AG09319 (cell line): ENCODE measurements around the gene GALNT14.
"Not testable (repeated sequence)": the region's sequence is repeated elsewhere in the genome, so short reads cannot be mapped to it uniquely, and the experiment has no call there.

Source experiments
- DNase-seq: peaks from one replicate; pipeline ENCODE4 v3.0.0-alpha.2; 2010; ENCODE audit warnings: low read depth; ENCODE audit errors: extremely low read depth
- TF ChIP-seq, protein P1 (sequence below): IDR thresholded peaks from 2 replicates; pipeline ENCODE4 v1.5.1; 2011; ENCODE audit warnings: low read depth, mild to moderate bottlenecking, inconsistent platforms, low read length, moderate library complexity

GALNT14 gene, protein sequence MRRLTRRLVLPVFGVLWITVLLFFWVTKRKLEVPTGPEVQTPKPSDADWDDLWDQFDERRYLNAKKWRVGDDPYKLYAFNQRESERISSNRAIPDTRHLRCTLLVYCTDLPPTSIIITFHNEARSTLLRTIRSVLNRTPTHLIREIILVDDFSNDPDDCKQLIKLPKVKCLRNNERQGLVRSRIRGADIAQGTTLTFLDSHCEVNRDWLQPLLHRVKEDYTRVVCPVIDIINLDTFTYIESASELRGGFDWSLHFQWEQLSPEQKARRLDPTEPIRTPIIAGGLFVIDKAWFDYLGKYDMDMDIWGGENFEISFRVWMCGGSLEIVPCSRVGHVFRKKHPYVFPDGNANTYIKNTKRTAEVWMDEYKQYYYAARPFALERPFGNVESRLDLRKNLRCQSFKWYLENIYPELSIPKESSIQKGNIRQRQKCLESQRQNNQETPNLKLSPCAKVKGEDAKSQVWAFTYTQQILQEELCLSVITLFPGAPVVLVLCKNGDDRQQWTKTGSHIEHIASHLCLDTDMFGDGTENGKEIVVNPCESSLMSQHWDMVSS

DNA sequence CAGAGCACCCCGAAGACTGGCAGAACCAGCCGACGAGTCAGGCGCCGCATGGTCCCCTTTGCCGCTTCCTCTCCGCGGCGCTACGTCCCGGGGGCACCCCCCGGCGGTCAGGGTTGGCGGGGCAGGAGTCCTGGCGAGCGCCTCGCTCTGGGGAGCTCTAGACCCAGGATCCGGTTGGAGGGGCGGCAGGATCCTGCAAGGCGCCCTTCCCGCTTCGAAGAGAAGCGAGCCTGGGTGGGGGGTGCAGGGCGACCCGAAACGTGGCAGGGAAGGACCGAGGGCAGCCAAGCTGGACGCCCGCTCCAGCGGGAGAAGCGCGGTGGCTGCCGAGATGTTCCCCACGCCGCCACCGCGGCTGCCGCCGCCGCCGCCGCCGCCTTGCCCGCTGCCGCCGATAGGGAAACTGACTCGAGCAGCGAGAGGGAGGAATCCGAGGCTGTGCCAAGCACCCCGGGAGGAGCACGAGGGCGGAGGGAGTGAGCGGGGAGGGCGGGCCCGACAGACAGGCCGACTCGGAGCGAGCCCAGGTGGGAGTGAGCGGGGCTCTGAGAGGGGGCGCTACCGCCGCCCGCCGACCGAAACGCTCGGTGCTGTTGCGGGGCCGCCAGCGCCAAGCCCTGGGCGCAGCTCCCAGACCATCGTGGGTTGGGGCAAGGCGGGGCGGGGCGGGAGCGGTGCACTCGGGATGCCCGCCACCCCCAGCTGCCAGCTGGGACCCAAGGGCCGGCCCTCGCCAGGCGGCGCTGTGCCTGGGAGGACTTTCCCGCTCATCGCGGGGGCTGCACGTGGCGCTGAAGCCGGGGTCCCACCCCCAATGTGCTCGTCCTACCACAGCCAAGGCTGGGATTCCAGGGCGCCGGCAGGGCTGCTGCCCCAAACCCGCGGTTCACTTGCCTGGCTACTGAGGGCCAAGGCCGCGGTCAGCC, at the start of gene GALNT14:
Gene GALNT14 (minus strand): TSS at position 404 of the 926 bp plus-strand sequence. CDS start 354 bp downstream, at position 50.
- DNase-seq, result peak; percentile 45

DNA sequence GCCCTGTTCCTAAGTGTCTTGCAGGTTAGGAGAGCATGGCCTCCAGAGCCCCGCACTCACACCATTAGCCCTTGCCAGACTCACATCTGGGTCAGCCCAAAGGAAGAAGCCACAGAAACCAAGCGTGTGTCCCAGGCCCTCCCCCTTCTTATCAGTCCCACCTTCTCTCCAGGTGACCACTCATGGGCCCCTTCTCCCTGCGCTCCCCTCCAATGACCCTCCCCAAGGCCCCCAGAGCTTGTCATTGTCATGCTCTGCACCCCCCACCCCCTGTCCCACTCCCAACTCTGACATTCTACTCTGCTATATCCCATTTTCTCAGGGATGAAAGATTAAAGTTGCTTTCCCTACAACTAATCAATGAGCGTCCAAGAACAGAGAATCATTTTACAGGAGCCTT, 48.9 kb upstream of the GALNT14 start:
- TF ChIP-seq, protein P1, sequence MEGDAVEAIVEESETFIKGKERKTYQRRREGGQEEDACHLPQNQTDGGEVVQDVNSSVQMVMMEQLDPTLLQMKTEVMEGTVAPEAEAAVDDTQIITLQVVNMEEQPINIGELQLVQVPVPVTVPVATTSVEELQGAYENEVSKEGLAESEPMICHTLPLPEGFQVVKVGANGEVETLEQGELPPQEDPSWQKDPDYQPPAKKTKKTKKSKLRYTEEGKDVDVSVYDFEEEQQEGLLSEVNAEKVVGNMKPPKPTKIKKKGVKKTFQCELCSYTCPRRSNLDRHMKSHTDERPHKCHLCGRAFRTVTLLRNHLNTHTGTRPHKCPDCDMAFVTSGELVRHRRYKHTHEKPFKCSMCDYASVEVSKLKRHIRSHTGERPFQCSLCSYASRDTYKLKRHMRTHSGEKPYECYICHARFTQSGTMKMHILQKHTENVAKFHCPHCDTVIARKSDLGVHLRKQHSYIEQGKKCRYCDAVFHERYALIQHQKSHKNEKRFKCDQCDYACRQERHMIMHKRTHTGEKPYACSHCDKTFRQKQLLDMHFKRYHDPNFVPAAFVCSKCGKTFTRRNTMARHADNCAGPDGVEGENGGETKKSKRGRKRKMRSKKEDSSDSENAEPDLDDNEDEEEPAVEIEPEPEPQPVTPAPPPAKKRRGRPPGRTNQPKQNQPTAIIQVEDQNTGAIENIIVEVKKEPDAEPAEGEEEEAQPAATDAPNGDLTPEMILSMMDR, result no peak
- no peak for DNase-seq

More for the DNA sequence above, at the start of gene GALNT14:
- TF ChIP-seq, protein P1, result peak; percentile 81

DNA sequence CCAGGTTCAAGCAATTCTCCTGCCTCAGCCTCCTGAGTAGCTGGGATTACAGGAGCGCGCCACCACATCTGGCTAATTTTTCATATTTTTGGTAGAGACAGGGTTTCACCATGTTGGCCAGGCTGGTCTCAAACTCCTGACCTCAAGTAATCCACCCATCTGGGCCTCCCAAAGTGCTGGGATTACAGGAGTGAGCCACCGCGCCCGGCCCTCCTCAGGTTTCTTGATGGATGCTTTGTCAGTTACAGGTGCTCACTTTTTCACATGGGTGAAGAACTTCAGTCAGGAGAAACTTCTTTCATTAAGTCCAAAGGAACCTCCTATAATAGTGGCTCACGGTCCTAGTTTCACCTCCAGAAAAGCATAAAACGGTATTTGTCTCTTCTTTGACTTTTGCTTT, 45.7 kb upstream of the GALNT14 start:
- DNase-seq, result not testable (repeated sequence)

DNA sequence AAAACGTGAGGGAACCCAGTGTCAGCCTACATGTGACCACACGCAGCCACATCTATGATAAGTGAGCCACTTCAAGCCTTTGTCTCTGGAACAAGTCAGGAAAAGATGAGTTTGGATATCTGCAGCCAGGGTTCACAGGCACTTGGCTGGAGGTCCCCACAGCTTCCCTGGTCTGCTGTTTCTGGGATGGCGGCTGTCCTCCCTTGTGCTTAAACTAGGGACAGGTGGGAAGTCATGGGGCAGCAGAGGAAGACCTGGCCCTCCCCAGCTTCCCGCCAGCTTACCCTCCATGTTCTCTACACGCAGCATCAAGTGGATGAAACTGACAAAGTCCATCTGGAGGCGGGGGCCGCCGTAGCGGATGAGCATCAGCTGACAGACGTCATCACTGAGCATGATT, 38.5 kb upstream of the GALNT14 start:
- no peak for DNase-seq
- TF ChIP-seq, protein P1, result no peak

DNA sequence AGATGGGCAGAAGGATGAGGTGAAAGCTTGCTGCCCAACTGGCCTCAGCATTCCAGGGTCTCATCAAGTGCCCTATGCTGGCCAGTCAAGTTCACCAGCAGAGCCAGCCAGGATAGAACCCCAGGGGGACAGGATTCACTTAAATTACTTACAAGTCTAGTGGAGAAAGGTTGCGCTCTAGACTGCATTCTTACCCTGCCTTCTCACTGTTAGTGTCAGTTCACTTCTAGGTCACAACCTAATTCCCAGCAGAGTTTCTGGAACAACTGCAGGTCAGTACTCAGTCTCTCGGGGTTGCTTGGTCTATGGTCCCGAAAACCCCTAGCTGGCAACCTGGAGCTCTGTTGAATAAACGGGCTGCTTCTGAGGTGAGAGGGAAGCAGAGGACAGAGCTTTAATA, 32.9 kb upstream of the GALNT14 start:
- TF ChIP-seq, protein P1, result no peak
- DNase-seq, result no peak

DNA sequence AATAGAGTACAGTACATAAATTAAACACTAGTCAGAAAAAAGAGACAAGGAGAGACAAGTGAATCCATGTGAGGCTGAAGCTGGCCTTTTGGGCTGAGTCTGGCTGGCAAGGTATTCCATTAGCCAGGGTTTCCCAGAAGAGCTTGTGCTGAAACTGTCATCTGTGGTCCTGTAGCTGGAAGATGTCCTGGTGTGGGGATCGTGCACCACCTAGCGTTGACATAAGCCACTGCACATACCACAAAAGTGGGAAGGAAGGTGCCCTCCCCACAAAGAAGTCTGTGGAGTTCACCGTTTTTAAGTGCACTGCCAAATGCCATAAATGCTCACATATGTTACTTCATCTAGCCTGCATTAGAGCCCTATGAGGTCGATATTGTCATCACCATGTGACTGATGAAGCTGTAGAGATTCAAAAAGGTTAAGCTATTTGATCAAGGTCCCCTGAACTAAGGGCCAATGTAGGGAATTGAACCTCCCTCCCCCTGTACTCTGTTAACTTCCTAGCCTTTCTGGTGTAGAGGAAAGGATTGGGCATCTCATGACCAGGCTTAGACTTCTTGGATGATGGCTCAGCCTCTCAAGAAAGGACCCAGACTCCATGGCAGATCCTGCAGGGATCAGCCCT, 31.9 kb upstream of the GALNT14 start:
- peak; percentile 58 for DNase-seq
- TF ChIP-seq, protein P1, result peak; percentile 96

DNA sequence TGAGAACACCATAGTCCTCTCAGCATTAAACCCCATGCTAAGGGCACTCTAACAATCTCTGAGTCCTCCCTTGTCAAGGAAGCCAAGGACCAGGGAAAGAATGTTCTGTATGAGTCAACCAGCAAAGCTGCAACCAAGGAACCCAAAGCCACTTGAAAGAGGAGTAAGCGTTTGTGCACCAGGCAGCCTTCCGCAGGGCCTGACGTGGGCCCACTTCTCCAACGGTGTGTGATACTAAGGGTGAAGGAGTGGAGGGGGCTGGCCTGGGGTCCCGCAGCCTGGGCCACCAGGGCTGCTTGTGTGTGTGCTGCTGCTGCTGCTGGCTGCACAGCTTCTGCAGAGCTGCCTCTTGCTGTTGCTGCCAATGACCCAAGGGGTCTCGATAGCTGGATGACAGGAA, 30.1 kb upstream of the GALNT14 start:
- no peak for DNase-seq
- TF ChIP-seq, protein P1, result no peak
